LNCAP (cell line): ENCODE measurements around the gene HMCN2.

Source experiments
- TF ChIP-seq, protein P1 (sequence below): fragments of 450-650 bp; IDR thresholded peaks from 2 replicates; pipeline ENCODE4 v1.5.1; 2017; ENCODE audit warnings: mild to moderate bottlenecking

The HMCN2 gene

DNA sequence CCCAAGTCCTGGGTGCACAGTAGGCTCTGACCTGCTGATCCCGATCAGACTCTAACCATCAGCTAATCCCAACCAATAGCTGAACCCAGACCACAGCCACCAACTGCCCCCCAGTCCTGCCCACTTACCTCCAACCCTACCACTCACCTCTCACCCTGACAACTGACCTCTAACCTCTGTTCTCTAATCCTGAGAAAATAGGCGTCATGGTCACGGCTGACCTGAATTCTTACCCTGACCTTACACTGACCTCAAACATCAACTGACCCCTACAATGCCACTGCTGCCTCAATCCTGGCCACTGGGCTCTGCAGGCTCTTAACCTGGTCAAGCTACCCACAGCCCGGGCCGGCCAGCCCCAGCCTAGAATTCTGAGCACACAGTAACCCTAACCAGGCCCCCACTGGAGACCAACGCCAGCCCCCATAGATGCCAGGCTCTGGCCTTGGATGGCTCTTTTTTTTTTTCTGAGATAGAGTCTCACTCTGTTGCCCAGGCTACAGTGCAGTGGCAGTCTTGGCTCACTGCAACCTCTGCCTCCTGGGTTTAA, 115.4 kb downstream of the HMCN2 start:
- TF ChIP-seq, protein P1, sequence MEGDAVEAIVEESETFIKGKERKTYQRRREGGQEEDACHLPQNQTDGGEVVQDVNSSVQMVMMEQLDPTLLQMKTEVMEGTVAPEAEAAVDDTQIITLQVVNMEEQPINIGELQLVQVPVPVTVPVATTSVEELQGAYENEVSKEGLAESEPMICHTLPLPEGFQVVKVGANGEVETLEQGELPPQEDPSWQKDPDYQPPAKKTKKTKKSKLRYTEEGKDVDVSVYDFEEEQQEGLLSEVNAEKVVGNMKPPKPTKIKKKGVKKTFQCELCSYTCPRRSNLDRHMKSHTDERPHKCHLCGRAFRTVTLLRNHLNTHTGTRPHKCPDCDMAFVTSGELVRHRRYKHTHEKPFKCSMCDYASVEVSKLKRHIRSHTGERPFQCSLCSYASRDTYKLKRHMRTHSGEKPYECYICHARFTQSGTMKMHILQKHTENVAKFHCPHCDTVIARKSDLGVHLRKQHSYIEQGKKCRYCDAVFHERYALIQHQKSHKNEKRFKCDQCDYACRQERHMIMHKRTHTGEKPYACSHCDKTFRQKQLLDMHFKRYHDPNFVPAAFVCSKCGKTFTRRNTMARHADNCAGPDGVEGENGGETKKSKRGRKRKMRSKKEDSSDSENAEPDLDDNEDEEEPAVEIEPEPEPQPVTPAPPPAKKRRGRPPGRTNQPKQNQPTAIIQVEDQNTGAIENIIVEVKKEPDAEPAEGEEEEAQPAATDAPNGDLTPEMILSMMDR: no peak

DNA sequence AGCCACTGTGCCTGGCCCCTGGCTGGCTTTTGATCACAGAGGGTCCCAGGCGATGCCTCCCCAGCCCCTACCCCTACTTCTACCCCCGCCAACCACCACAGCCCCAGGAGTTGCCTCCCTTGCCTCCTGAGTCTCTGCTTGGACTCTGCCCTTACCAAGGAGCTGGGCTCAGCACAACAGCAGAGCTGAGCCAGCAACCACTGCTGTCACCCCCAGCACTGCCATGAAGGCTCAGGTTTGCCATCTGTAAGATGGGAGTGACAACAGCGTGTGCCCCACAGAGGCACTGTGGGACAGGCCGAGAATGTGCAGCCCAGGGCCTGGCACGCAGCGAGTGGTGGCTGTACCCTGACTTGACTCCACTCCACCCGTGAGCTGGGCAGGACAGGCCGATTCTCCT, 116.1 kb downstream of the HMCN2 start:
- TF ChIP-seq, protein P1: no peak

DNA sequence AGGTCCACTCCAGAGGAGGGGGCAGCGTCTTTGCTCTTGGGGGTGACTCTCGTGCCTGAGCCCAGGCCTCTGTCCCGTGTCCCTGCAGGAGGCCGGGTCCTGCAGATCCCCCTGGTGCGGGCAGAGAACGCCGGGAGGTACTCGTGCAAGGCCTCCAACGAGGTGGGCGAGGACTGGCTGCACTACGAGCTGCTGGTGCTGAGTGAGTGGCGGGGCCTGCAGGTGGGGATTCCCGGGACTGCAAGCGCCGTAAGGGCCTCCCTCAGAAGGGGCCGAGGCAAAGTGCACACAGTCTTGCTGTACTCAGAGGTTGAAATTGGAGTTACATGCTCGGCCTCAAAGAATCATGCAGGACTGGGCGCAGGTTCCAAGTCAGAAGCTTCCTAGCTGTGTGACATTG, 116.5 kb downstream of the HMCN2 start:
- TF ChIP-seq, protein P1: no peak

DNA sequence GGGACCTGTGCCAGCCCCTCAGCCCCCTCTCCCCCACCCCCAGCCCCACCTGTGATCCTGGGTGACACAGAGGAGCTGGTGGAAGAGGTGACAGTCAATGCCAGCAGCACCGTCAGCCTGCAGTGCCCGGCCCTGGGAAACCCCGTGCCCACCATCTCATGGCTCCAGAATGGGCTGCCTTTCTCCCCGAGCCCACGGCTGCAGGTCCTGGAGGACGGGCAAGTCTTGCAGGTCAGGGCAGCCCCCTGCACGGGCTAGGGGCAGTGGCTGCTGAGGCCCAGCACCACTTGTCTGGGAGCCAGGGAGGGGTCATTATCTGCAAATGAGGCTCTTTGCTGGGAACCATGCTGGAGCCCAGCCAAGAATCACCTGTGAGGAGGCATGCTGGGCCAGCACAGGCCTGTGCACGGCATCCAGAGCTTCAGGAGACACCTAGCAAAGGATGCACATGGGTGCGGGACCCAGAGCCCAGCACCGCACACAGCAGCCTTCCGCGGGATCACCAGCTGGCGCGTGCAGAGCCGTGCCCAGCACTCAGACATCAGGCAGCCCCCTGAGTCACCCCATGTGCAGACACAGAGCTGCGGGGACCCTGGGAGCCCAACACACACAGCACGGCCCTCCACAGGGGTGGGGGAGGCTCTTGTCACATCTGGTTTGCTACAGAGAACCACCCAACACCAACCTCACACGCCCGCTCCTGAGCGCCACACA, 117.2 kb downstream of the HMCN2 start:
- TF ChIP-seq, protein P1: no peak

DNA sequence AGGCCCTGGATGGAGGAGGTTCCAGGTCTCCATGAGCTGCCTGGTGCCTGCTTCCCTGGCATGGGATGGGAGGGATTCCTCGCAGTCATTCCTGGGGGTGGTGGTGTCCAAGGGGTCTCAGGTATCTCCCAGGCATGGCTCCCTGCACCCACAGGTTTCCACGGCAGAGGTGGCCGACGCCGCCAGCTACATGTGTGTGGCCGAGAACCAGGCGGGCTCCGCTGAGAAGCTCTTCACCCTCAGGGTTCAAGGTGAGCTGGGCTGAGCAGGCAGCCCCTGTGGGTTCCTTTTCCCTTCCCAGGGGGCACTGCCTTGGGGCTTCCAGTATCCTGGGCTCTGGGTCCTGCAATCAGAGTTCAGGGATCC, 117.8 kb downstream of the HMCN2 start:
- TF ChIP-seq, protein P1: no peak

DNA sequence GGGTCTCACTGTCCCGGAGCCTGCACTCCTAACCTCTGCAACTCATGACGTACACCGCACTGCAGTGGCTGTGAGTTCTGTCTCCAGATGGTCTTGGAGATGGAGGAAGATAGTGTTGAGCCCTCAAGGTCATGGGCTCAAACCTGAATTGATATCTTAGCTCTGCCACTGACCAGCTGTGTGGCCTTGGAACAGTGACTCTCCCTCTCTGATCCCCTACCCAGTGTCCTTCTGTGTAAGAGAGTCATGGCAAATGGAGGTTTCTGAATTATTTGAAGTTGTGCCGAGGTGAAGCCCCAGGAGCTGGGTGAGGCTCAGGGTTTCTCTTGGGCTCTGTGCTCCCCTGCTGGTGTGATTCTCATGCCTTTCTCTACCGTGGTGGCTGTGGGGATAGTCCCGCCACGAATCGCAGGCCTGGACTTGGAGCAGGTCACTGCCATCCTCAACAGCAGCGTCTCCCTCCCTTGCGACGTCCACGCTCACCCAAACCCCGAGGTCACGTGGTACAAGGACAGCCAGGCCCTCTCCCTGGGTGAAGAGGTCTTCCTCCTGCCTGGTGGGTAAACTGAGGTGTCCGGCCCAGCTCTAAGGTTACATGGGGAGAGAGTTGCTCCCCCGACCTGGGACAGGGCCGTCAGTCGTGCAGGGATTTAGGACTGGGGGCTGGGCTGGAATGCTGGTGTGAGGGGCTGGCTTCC, 118.6 kb downstream of the HMCN2 start:
- TF ChIP-seq, protein P1: no peak

DNA sequence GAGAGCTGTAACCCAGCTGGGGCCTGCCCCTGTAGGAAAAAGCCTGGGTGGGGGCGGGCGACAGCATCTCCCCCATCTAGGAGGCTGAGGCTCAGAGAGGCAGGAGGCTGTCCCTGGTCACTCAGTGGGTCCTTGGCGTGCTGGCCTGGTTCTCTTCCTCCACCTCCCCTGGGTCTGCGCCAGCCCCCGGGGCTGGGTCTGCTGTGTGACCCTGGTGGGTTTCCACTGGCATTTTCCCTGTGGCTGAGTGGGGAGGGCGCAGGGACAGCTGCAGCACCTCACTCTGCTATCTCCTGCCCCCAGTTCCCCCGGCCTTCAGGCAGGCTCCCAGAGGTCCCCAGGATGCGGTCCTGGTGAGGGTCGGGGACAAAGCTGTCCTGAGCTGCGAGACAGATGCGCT, 119.7 kb downstream of the HMCN2 start:
- TF ChIP-seq, protein P1: no peak
